K562 (cell line): Measurements from ENCODE around the gene TEX264. TPM values are rescaled to one million over a fixed set of nuclear protein-coding genes. Genes with fewer than 3 reads are reported as not detected.

ENCODE experiments used
- ATAC-seq: fragments of 200-7000 bp; cut with Tn5 transposase; 3 replicates; pipeline ENCODE4 v1.9.1; 2020; ENCODE audit warnings: moderate library complexity
- BruUV-seq: library from RNA; stranded (reverse); fragments of 400-500 nt; replicated peaks from 2 replicates; lab custom pipeline; 2021; lab: Mats Ljungman, UMichigan
- CTCF ChIA-PET: fragments of 300-600 bp; formaldehyde crosslinking; extraction: SDS; loops from one replicate; lab custom pipeline; 2021; ENCODE audit warnings: low intra/inter-chr PET ratio; lab: Yijun Ruan, JAX
- POLR2A ChIA-PET: fragments of 300-600, 350-650 bp; sonication (Branson Sonifier 250); formaldehyde crosslinking; extraction: SDS; loops from one replicate; lab custom pipeline; 2021; ENCODE audit warnings: antibody characterized with exemption, inconsistent platforms; lab: Yijun Ruan, JAX
- DNase-seq, 4 experiments: peaks; one replicate each; pipeline versions ENCODE4 v3.0.0 to v3.0.0-alpha.2; 2011 to 2018; ENCODE audit warnings: low spot score in 3 of 4, mixed read lengths in 3 of 4; ENCODE audit errors: extremely low read depth in 1 of 4
- FAIRE-seq: peaks from 2 replicates; lab custom pipeline; 2011; peaks lifted over from hg19 to GRCh38; lab: Jason Lieb, UNC
- H2AFZ ChIP-seq: 2 replicates; pipeline ENCODE4 v1.6.0; 2011; ENCODE audit warnings: low read depth, low read length, control low read depth, inconsistent platforms
- H3K27ac ChIP-seq: fragments of 200-600 bp; 3 replicates; pipeline ENCODE4 v1.8.0; 2011; ENCODE audit warnings: low read depth, mild to moderate bottlenecking, control low read depth, inconsistent platforms, low read length, moderate library complexity, mixed read lengths; ENCODE audit errors: extremely low read depth
- H3K27me3 ChIP-seq, 2 experiments: fragments of 300-600 bp in 1 of 2; 2 replicates in 1 of 2; 3 replicates in 1 of 2; pipeline versions ENCODE4 v1.6.0 to v1.8.0; 2011; ENCODE audit warnings: inconsistent platforms in 2 of 2, low read length in 2 of 2, mild to moderate bottlenecking in 1 of 2, mixed read lengths in 1 of 2, moderate library complexity in 1 of 2; ENCODE audit not compliant: control insufficient read depth in 2 of 2, insufficient read depth in 2 of 2
- H3K36me3 ChIP-seq: fragments of 300-600 bp; 3 replicates; pipeline ENCODE4 v1.8.0; 2011; ENCODE audit warnings: mild to moderate bottlenecking, low read length, inconsistent platforms; ENCODE audit not compliant: control insufficient read depth, insufficient read depth
- H3K4me1 ChIP-seq, 2 experiments: fragments of 200-600 bp in 1 of 2; replicated peaks in 1 of 2; 2 replicates in 1 of 2; 3 replicates in 1 of 2; pipeline versions ENCODE4 v1.5.1 to v1.8.0; 2011; ENCODE audit warnings: inconsistent platforms in 2 of 2, low read length in 2 of 2, mild to moderate bottlenecking in 1 of 2, mixed read lengths in 1 of 2, moderate library complexity in 1 of 2; ENCODE audit not compliant: control insufficient read depth in 2 of 2, insufficient read depth in 2 of 2
- H3K4me2 ChIP-seq: 2 replicates; pipeline ENCODE4 v1.6.1; 2011; ENCODE audit warnings: low read length, control low read depth, inconsistent platforms, mixed read lengths; ENCODE audit not compliant: insufficient read depth
- H3K4me3 ChIP-seq: fragments of 200-600 bp; sonication (generic), shearing (Covaris generic); 2 replicates; pipeline ENCODE4 v1.5.1; 2016; ENCODE audit warnings: control low read depth, inconsistent platforms
- H3K79me2 ChIP-seq: fragments of 200-600 bp; 3 replicates; pipeline ENCODE4 v1.8.0; 2011; ENCODE audit warnings: low read length, inconsistent platforms; ENCODE audit not compliant: control insufficient read depth, insufficient read depth
- H3K9ac ChIP-seq, 2 experiments: 2 replicates each; pipeline versions ENCODE4 v1.6.0 to v1.6.1; 2011; ENCODE audit warnings: low read depth in 2 of 2, low read length in 2 of 2, control low read depth in 1 of 2, inconsistent platforms in 1 of 2, mild to moderate bottlenecking in 1 of 2, mixed read lengths in 1 of 2; ENCODE audit not compliant: insufficient read depth in 1 of 2
- H3K9me1 ChIP-seq: one replicate; pipeline ENCODE4 v1.6.0; 2011; ENCODE audit warnings: inconsistent platforms, mild to moderate bottlenecking, low read length, moderate library complexity; ENCODE audit not compliant: control insufficient read depth, insufficient read depth
- H3K9me3 ChIP-seq: replicated peaks from 2 replicates; pipeline ENCODE4 v1.5.1; 2011; ENCODE audit warnings: low read depth, low read length, inconsistent platforms; ENCODE audit not compliant: control insufficient read depth, insufficient read depth
- H4K20me1 ChIP-seq: replicated peaks from 2 replicates; pipeline ENCODE4 v1.6.1; 2011; ENCODE audit warnings: low read length, inconsistent platforms, mixed read lengths; ENCODE audit not compliant: control insufficient read depth, insufficient read depth
- ETS2 ChIP-seq: IDR thresholded peaks from 2 replicates; pipeline ENCODE4 v1.6.1; 2016; ENCODE audit warnings: borderline replicate concordance, missing genetic modification characterization, mild to moderate bottlenecking, moderate library complexity, missing compliant biosample characterization; ENCODE audit not compliant: poor library complexity, severe bottlenecking
- EWSR1 ChIP-seq: fragments of 450-650 bp; IDR thresholded peaks from 2 replicates; pipeline ENCODE4 v1.6.1; 2018; ENCODE audit warnings: borderline replicate concordance, mild to moderate bottlenecking, low read depth, moderate library complexity; ENCODE audit not compliant: partially characterized antibody
- FOXK1 ChIP-seq: sonication (generic); formaldehyde crosslinking; IDR thresholded peaks from 2 replicates; pipeline ENCODE4 v1.8.0; 2022; ENCODE audit warnings: missing genetic modification reagents, mild to moderate bottlenecking, borderline replicate concordance
- KDM5B ChIP-seq: fragments of 200-600 bp; sonication (generic); IDR thresholded peaks from 2 replicates; pipeline ENCODE4 v1.6.1; 2012; ENCODE audit warnings: low read depth, mild to moderate bottlenecking, moderate library complexity, low read length, control low read depth, inconsistent platforms; ENCODE audit not compliant: insufficient replicate concordance
- SMAD4 ChIP-seq: fragments of 250-450 bp; sonication (Bioruptor Pico); conservative IDR thresholded peaks from 2 replicates; pipeline ENCODE4 v1.8.0; 2021; ENCODE audit warnings: inconsistent platforms, mild to moderate bottlenecking, moderate library complexity
- WGBS: fragments of 100-300 bp; shearing (Covaris generic); methylation state at CpG from one replicate; pipeline ENCODE4 v1.1.6; 2016; ENCODE audit warnings: low coverage, mixed read lengths; ENCODE audit not compliant: insufficient coverage; ENCODE audit errors: missing lambda C conversion rate; 5-methylcytosine and 5-hydroxymethylcytosine counted together
- in situ Hi-C: fragments of 300-500 bp; cut with MboI; formaldehyde crosslinking; loops from 4 replicates; pipeline ENCODE4 v1.15.0; 2018; ENCODE audit warnings: inconsistent platforms, mixed read lengths
- intact Hi-C: fragments of 100-400 bp; cut with micrococcal nuclease; formaldehyde crosslinking; loops from 2 replicates; pipeline ENCODE4 v1.14.2; 2022
- polyA plus RNA-seq, 8 experiments: library from polyadenylated mRNA; depleted of rRNA in 4 of 8; stranded (reverse) in 5 of 8; unstranded in 3 of 8; fragments of >200 nt; fragmentation: Nextera tagmentation in 2 of 8; fragmentation: Illumina TruSeq in 1 of 8; extraction: Ambion mirVana in 2 of 8; extraction: Trizol in 1 of 8; gene quantifications; 2 replicates each; pipeline versions ENCODE4 v1.2.1 to v1.2.3, GENCODE V29; 2011 to 2014; ENCODE audit warnings: inconsistent platforms in 1 of 8, missing spikeins in 1 of 8
- total RNA-seq, 7 experiments: library from RNA; depleted of rRNA in 6 of 7; stranded (reverse); fragments of >200 nt in 6 of 7; fragmentation: Illumina TruSeq in 2 of 7; extraction: Trizol in 2 of 7; gene quantifications; 2 replicates each; pipeline versions ENCODE4 v1.2.1 to v1.2.3, GENCODE V29; 2011 to 2021; ENCODE audit warnings: low replicate concordance in 1 of 7
- TF ChIP-seq, protein P1 (sequence below): fragments of 250-450 bp; sonication (Bioruptor Pico); IDR thresholded peaks from 2 replicates; pipeline ENCODE4 v1.8.0; 2021; ENCODE audit warnings: moderate library complexity, mild to moderate bottlenecking, inconsistent platforms
- TF ChIP-seq, protein P2 (sequence below): IDR thresholded peaks from 2 replicates; pipeline ENCODE4 v1.6.1; 2011; ENCODE audit warnings: borderline replicate concordance, low read depth, mild to moderate bottlenecking, moderate library complexity, low read length; ENCODE audit not compliant: insufficient read depth, poor library complexity, severe bottlenecking
- TF ChIP-seq, protein P3 (sequence below): fragments of 450-650 bp; IDR thresholded peaks from 2 replicates; pipeline ENCODE4 v1.6.1; 2016

The TEX264 gene
- total and polyA plus RNA-seq, 9 of the 15 experiments (the other 6 are each of a cell fraction or from before 2014, with no cell fraction given), result 4.1 to 47.0 (median 31.0) TPM

DNA sequence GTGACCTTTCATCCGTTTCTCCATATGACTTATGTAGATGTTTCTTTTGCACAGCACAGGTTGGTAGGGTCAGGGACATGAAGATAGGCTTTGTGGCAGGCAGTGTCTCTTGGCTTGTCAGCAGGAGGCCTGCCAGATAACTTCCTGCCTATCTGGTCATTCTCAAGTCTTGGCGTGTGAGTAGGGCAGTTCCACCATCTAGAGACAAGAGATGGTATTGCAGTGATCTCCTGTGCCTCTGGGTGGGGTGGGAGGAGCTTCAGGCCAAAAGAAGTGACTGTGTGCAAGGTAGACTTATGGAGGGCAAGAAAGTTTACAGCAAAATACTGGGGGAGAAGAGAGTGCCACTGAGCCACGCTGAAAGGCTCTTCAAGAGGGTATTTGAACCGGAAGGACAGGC lies 11.0 kb downstream of the TEX264 start:
- no peak overlapping the region for H3K27ac ChIP-seq
- no peak overlapping the region for H2AFZ ChIP-seq
- ChIA-PET CTCF (interaction anchor here (0.6 to 2.4 kb wide), 4 partner anchors 40 to 1066 kb away, joined by 3 to 14 read pairs (median 10); no protein-coding TSS in a partner anchor), POLR2A (interaction anchor here (0.7 to 2.2 kb wide), 10 partner anchors 9 to 499 kb away, joined by 3 to 19 read pairs (median 4); partner anchors contain the start of gene DCAF1)
- peak; percentile 79 to 87 (median 83) for DNase-seq
- peak; percentile 99 for ATAC-seq
- H3K79me2 ChIP-seq, result no peaks in the 10 kb centered on the region; the same call in none of the 3 replicates
- H3K4me3 ChIP-seq, result no peak overlapping the region
- peak overlapping the region; percentile 12; the same call in 1 of the 2 replicates for H3K4me2 ChIP-seq
- peak; percentile 96 for FAIRE-seq
- peaks cover 7% of the 10 kb centered on the region for H3K9me1 ChIP-seq
- H4K20me1 ChIP-seq, result peaks cover 10% of the 10 kb centered on the region; the same call in 1 of the 2 replicates
- no peaks in the 10 kb centered on the region for H3K27me3 ChIP-seq
- peaks cover 22 to 29% of the 10 kb centered on the region in 2 experiments for H3K4me1 ChIP-seq
- WGBS, result 3% methylated on average over 4 of the region's 4 CpGs
- no peak overlapping the region for H3K9ac ChIP-seq
- in situ Hi-C loops, result loop anchor here (5.0 to 25.0 kb wide), 2 partner anchors 180 to 1045 kb away; partner anchors contain the start of gene DCAF1
- intact Hi-C loops, result loop anchor here (1.0 to 5.0 kb wide), 3 partner anchors 40 to 295 kb away; partner anchors contain the start of gene MANF
- peaks cover 43% of the 10 kb centered on the region; the same call in 2 of the 3 replicates for H3K36me3 ChIP-seq
- H3K9me3 ChIP-seq, result no peaks in the 10 kb centered on the region
- no TSS peak for BruUV-seq
- TF ChIP-seq, protein P1, sequence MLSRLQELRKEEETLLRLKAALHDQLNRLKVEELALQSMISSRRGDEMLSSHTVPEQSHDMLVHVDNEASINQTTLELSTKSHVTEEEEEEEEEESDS (CRISPR knock-in tag), result no peak
- TF ChIP-seq, protein P2, sequence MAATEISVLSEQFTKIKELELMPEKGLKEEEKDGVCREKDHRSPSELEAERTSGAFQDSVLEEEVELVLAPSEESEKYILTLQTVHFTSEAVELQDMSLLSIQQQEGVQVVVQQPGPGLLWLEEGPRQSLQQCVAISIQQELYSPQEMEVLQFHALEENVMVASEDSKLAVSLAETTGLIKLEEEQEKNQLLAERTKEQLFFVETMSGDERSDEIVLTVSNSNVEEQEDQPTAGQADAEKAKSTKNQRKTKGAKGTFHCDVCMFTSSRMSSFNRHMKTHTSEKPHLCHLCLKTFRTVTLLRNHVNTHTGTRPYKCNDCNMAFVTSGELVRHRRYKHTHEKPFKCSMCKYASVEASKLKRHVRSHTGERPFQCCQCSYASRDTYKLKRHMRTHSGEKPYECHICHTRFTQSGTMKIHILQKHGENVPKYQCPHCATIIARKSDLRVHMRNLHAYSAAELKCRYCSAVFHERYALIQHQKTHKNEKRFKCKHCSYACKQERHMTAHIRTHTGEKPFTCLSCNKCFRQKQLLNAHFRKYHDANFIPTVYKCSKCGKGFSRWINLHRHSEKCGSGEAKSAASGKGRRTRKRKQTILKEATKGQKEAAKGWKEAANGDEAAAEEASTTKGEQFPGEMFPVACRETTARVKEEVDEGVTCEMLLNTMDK, result no peak
- TF ChIP-seq FOXK1 (CRISPR knock-in tag), result no peak
- TF ChIP-seq, protein P3, sequence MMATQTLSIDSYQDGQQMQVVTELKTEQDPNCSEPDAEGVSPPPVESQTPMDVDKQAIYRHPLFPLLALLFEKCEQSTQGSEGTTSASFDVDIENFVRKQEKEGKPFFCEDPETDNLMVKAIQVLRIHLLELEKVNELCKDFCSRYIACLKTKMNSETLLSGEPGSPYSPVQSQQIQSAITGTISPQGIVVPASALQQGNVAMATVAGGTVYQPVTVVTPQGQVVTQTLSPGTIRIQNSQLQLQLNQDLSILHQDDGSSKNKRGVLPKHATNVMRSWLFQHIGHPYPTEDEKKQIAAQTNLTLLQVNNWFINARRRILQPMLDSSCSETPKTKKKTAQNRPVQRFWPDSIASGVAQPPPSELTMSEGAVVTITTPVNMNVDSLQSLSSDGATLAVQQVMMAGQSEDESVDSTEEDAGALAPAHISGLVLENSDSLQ, result peak; percentile 69
- no peak for TF ChIP-seq KDM5B
- no peak for TF ChIP-seq SMAD4 (CRISPR knock-in tag)
- TF ChIP-seq ETS2 (tag), result no peak
- TF ChIP-seq EWSR1, result no peak
